HepG2 (cell line): Measurements from ENCODE around the gene IL4I1. TPM values are rescaled to one million over a fixed set of nuclear protein-coding genes. Genes with fewer than 3 reads are reported as not detected.

ENCODE experiments used
- ARID4A ChIP-seq: sonication (generic); formaldehyde crosslinking; IDR thresholded peaks from 2 replicates; pipeline ENCODE4 v1.5.0; 2020; ENCODE audit warnings: mild to moderate bottlenecking, missing genetic modification reagents, borderline replicate concordance
- DNMT1 ChIP-seq: sonication (generic); formaldehyde crosslinking; IDR thresholded peaks from 2 replicates; pipeline ENCODE4 v1.5.1; 2020; ENCODE audit warnings: mild to moderate bottlenecking, missing genetic modification reagents
- DZIP1 ChIP-seq: sonication (generic); formaldehyde crosslinking; IDR thresholded peaks from 2 replicates; pipeline ENCODE4 v1.5.0; 2020; ENCODE audit warnings: mild to moderate bottlenecking, missing genetic modification reagents
- GMEB1 ChIP-seq: sonication (generic); formaldehyde crosslinking; IDR thresholded peaks from 2 replicates; pipeline ENCODE4 v1.5.1; 2020; ENCODE audit warnings: missing genetic modification reagents, mild to moderate bottlenecking, borderline replicate concordance
- NFRKB ChIP-seq: fragments of 450-650 bp; IDR thresholded peaks from 2 replicates; pipeline ENCODE4 v1.6.1; 2017
- RBM39 ChIP-seq: fragments of 200-400 bp; formaldehyde crosslinking; IDR thresholded peaks from one replicate; pipeline ENCODE4 v1.6.1; 2018; ENCODE audit warnings: antibody characterized with exemption, mild to moderate bottlenecking, low read depth, low read length; ENCODE audit not compliant: poor library complexity, severe bottlenecking
- SMARCC2 ChIP-seq: fragments of 450-650 bp; IDR thresholded peaks from 2 replicates; pipeline ENCODE4 v1.6.1; 2017; ENCODE audit warnings: antibody characterized with exemption, mild to moderate bottlenecking
- TCF12 ChIP-seq, 2 experiments: fragments of 450-650 bp in 1 of 2; sonication (generic) in 1 of 2; formaldehyde crosslinking in 1 of 2; IDR thresholded peaks; 2 replicates each; pipeline versions ENCODE4 v1.6.1 to v1.8.0; 2017 to 2022; ENCODE audit warnings: antibody characterized with exemption in 1 of 2, mild to moderate bottlenecking in 1 of 2, missing genetic modification reagents in 1 of 2, moderate library complexity in 1 of 2
- XRCC5 ChIP-seq: fragments of 200-400 bp; formaldehyde crosslinking; optimal IDR thresholded peaks from 2 replicates; pipeline ENCODE3; 2017; ENCODE audit warnings: mild to moderate bottlenecking, low read length
- YEATS2 ChIP-seq: sonication (generic); formaldehyde crosslinking; IDR thresholded peaks from 2 replicates; pipeline ENCODE4 v1.4.0; 2020; ENCODE audit warnings: missing genetic modification reagents, borderline replicate concordance
- ZBTB4 ChIP-seq: sonication (generic); formaldehyde crosslinking; IDR thresholded peaks from 2 replicates; pipeline ENCODE4 v1.4.0; 2020; ENCODE audit warnings: missing genetic modification reagents, mild to moderate bottlenecking, borderline replicate concordance
- ZNF501 ChIP-seq: sonication (generic); formaldehyde crosslinking; IDR thresholded peaks from 2 replicates; pipeline ENCODE4 v1.5.1; 2020; ENCODE audit warnings: mild to moderate bottlenecking, moderate library complexity, missing genetic modification reagents
- ZNF747 ChIP-seq: sonication (generic); formaldehyde crosslinking; IDR thresholded peaks from 2 replicates; pipeline ENCODE4 v1.8.1; 2023; ENCODE audit warnings: missing genetic modification reagents, mild to moderate bottlenecking, borderline replicate concordance
- polyA plus RNA-seq, 8 experiments: library from polyadenylated mRNA; depleted of rRNA in 3 of 8; stranded (reverse) in 7 of 8; unstranded in 1 of 8; fragments of >200 nt; fragmentation: Illumina TruSeq in 4 of 8; extraction: Trizol in 4 of 8; gene quantifications; 2 replicates each; pipeline versions ENCODE4 v1.2.1 to v1.2.3, GENCODE V29; 2011 to 2016; ENCODE audit warnings: low read depth in 4 of 8, missing spikeins in 1 of 8, mixed read lengths in 1 of 8; ENCODE audit not compliant: insufficient read depth in 1 of 8
- total RNA-seq, 5 experiments: library from RNA; depleted of rRNA; stranded (reverse); fragments of >200 nt; fragmentation: Illumina TruSeq; extraction: Trizol; gene quantifications; 2 replicates each; pipeline ENCODE4 v1.2.3, GENCODE V29; 2016; ENCODE audit warnings: low read depth in 1 of 5

The IL4I1 gene
- total and polyA plus RNA-seq, 2 of the 13 experiments (the other 11 are each of a cell fraction or from before 2014, with no cell fraction given), result not detected

- TF ChIP-seq GMEB1 (CRISPR knock-in tag), result peak; percentile 76; the same call in 1 of the 2 replicates
- TF ChIP-seq ZBTB4 (CRISPR knock-in tag), result no peak
- no peak for TF ChIP-seq TCF12 (IDR thresholded peaks at IDR 0.05)
- TF ChIP-seq TCF12 (CRISPR knock-in tag; IDR thresholded peaks at IDR 0.05), result peak; percentile 70; the same call in 1 of the 2 replicates
- no peak for TF ChIP-seq DNMT1 (CRISPR knock-in tag)
- peak; percentile 85 for TF ChIP-seq ZNF747 (CRISPR knock-in tag)
- TF ChIP-seq YEATS2 (CRISPR knock-in tag), result peak; percentile 67; the same call in 1 of the 2 replicates
- TF ChIP-seq ZNF501, result peak; percentile 36; the same call in 1 of the 2 replicates
- no peak for TF ChIP-seq SMARCC2
- TF ChIP-seq RBM39, result peak; percentile 49
- 0 out of 2 replicates have a peak, but pooled peaks have one; percentile 48 for TF ChIP-seq DZIP1 (CRISPR knock-in tag)
- TF ChIP-seq NFRKB, result no peak
- TF ChIP-seq XRCC5, result no peak
- peak; percentile 99 for TF ChIP-seq ARID4A (CRISPR knock-in tag)
These were observed 29.5 kb downstream of the IL4I1 start, which contains the start of gene PNKP (continued) for GRCh38 chr19:49866933-49867782.
